A673 (cell line): Measurements from ENCODE around the gene ZNF418. TPM values are rescaled to one million over a fixed set of nuclear protein-coding genes. Genes with fewer than 3 reads are reported as not detected.

ENCODE experiments used
- BruUV-seq: library from RNA; stranded (reverse); fragments of 400-500 nt; replicated peaks from 2 replicates; lab custom pipeline; 2021; lab: Mats Ljungman, UMichigan
- CTCF ChIA-PET: fragments of 300-600 bp; sonication (Branson Sonifier 250); formaldehyde crosslinking; loops from one replicate; lab custom pipeline; 2022; ENCODE audit warnings: antibody characterized with exemption; lab: Charles Lee
- POLR2A ChIA-PET: fragments of 300-600 bp; sonication (Branson Sonifier 250); formaldehyde crosslinking; loops from one replicate; lab custom pipeline; 2022; ENCODE audit warnings: antibody characterized with exemption; ENCODE audit not compliant: low non-redundant PET; lab: Charles Lee
- DNase-seq: peaks from one replicate; pipeline ENCODE4 v3.0.0-alpha.2; 2015; ENCODE audit warnings: low spot score
- H3K27ac ChIP-seq: fragments of 200-600 bp; sonication (generic); 2 replicates; pipeline ENCODE4 v1.5.1; 2016; ENCODE audit warnings: mixed run types, low read depth, mild to moderate bottlenecking, mixed read lengths, antibody characterized with exemption, low read length; ENCODE audit not compliant: poor library complexity, severe bottlenecking
- H3K27me3 ChIP-seq: fragments of 200-600 bp; sonication (generic); replicated peaks from 2 replicates; pipeline ENCODE4 v1.6.1; 2017; ENCODE audit warnings: mixed run types, low read depth, mild to moderate bottlenecking, mixed read lengths, antibody characterized with exemption, low read length; ENCODE audit not compliant: insufficient read depth, poor library complexity
- H3K36me3 ChIP-seq: fragments of 200-600 bp; sonication (generic); 2 replicates; pipeline ENCODE4 v1.6.1; 2016; ENCODE audit warnings: mixed run types, mild to moderate bottlenecking, mixed read lengths, antibody characterized with exemption, low read length; ENCODE audit not compliant: insufficient read depth, poor library complexity, severe bottlenecking
- H3K4me1 ChIP-seq: fragments of 200-600 bp; sonication (generic); 2 replicates; pipeline ENCODE4 v1.6.1; 2017; ENCODE audit warnings: mixed run types, mild to moderate bottlenecking, mixed read lengths, antibody characterized with exemption, low read length; ENCODE audit not compliant: insufficient read depth, poor library complexity, severe bottlenecking
- H3K4me3 ChIP-seq: fragments of 200-600 bp; sonication (generic); 2 replicates; pipeline ENCODE4 v1.5.1; 2016; ENCODE audit warnings: low read depth, mixed run types, mild to moderate bottlenecking, mixed read lengths, low read length; ENCODE audit not compliant: poor library complexity, severe bottlenecking
- H3K9me3 ChIP-seq: fragments of 200-600 bp; sonication (generic); 2 replicates; pipeline ENCODE4 v1.6.1; 2016; ENCODE audit warnings: mixed run types, low read depth, mild to moderate bottlenecking, mixed read lengths, antibody characterized with exemption, low read length; ENCODE audit not compliant: poor library complexity, severe bottlenecking
- CTCF ChIP-seq: fragments of 300-800, 200-600 bp; sonication (generic); conservative IDR thresholded peaks from 2 replicates; pipeline ENCODE4 v1.5.1; 2017; ENCODE audit warnings: low read depth, mild to moderate bottlenecking, antibody characterized with exemption, low read length, moderate library complexity, mixed read lengths
- EZH2 ChIP-seq: fragments of 200-600 bp; sonication (generic); IDR thresholded peaks from 2 replicates; pipeline ENCODE4 v1.6.1; 2017; ENCODE audit warnings: borderline replicate concordance, low read depth, mild to moderate bottlenecking, mixed read lengths, antibody characterized with exemption, low read length; ENCODE audit not compliant: poor library complexity, severe bottlenecking
- intact Hi-C: fragments of 100-400 bp; cut with micrococcal nuclease; formaldehyde crosslinking; loops from one replicate; pipeline ENCODE4 v1.10.0; 2022; ENCODE audit not compliant: unreplicated experiment
- total RNA-seq: library from RNA; stranded (reverse); gene quantifications from 2 replicates; pipeline ENCODE4 v1.2.3, GENCODE V29; 2021

The ZNF418 gene
- total RNA-seq, 1 experiment from 2014 or later, result 16.9 TPM

GRCh38 chr19:57964761-57965160 is 29.6 kb upstream of the ZNF418 start:
- DNase-seq, result no peak
- Histone ChIP-seq H3K9me3 (peaks cover 25% of the 10 kb centered on the region), H3K27me3 (no peaks in the 10 kb centered on the region), H3K36me3 (no peaks in the 10 kb centered on the region), H3K27ac (no peak overlapping the region), H3K4me1 (no peaks in the 10 kb centered on the region), H3K4me3 (no peak overlapping the region)
- POLR2A ChIA-PET, result no interaction called here
- CTCF ChIA-PET, result no interaction called here
- TF ChIP-seq CTCF, result no peak
- no peak for TF ChIP-seq EZH2
- intact Hi-C loops, result no loop called here
- no TSS peak for BruUV-seq

GRCh38 chr19:57961785-57962184 is 26.6 kb upstream of the ZNF418 start:
- no TSS peak for BruUV-seq
- CTCF ChIA-PET, result no interaction called here
- peaks cover 30% of the 10 kb centered on the region for H3K9me3 ChIP-seq

GRCh38 chr19:57954996-57955395 is 19.8 kb upstream of the ZNF418 start:
- POLR2A ChIA-PET, result no interaction called here
- CTCF ChIA-PET, result no interaction called here
- no peak for DNase-seq
- H3K36me3 ChIP-seq, result no peaks in the 10 kb centered on the region
- intact Hi-C loops, result no loop called here
- TF ChIP-seq CTCF (no peak), EZH2 (no peak)
- no peak overlapping the region for H3K4me3 ChIP-seq
- no peak overlapping the region for H3K27ac ChIP-seq
- H3K9me3 ChIP-seq, result peaks cover 20% of the 10 kb centered on the region
- no peaks in the 10 kb centered on the region for H3K4me1 ChIP-seq
- BruUV-seq, result no TSS peak
- H3K27me3 ChIP-seq, result no peaks in the 10 kb centered on the region

More at GRCh38 chr19:57961785-57962184, 26.6 kb upstream of the ZNF418 start:
- H3K27ac ChIP-seq, result no peak overlapping the region
- DNase-seq, result no peak
- no peak overlapping the region for H3K4me3 ChIP-seq
- intact Hi-C loops, result no loop called here
- POLR2A ChIA-PET, result no interaction called here
- TF ChIP-seq EZH2, result no peak
- no peak for TF ChIP-seq CTCF
- no peaks in the 10 kb centered on the region for H3K27me3 ChIP-seq
- no peaks in the 10 kb centered on the region for H3K36me3 ChIP-seq
- no peaks in the 10 kb centered on the region for H3K4me1 ChIP-seq
